Gastroesophageal sphincter (tissue), 4 donors: Measurements from ENCODE around the gene ARF1. TPM values are rescaled to one million over a fixed set of nuclear protein-coding genes. Genes with fewer than 3 reads are reported as not detected.
A peak's percentile ranks its signal among the peaks of the same experiment; 100 is the strongest.

ENCODE experiments used
- ATAC-seq: fragments of 150-250 bp; one replicate; pipeline ENCODE4 v1.9.1; 2016; ENCODE audit warnings: mild to moderate bottlenecking, moderate library complexity
- H3K27ac ChIP-seq, 4 donors: fragments of 200-600 bp; sonication (generic) in 3 of 4; 1 replicate in 3 of 4; 2 replicates in 1 of 4; pipeline ENCODE4 v1.5.1; 2016 to 2019
- H3K27me3 ChIP-seq: fragments of 200-600 bp; sonication (generic); one replicate; pipeline ENCODE4 v1.5.1; 2019
- H3K36me3 ChIP-seq, 2 donors: fragments of 200-600 bp; sonication (generic); one replicate each; pipeline ENCODE4 v1.5.1; 2019; ENCODE audit warnings: control low read depth in 1 of 2
- H3K4me1 ChIP-seq, 3 donors: fragments of 200-600 bp; sonication (generic); 1 replicate in 2 of 3; 2 replicates in 1 of 3; pipeline ENCODE4 v1.5.1; 2016 to 2019; ENCODE audit warnings: control low read depth in 2 of 3
- H3K4me3 ChIP-seq, 2 donors: fragments of 200-600 bp; sonication (generic); one replicate each; pipeline ENCODE4 v1.5.1; 2019; ENCODE audit warnings: mild to moderate bottlenecking in 1 of 2, moderate library complexity in 1 of 2
- H3K9me3 ChIP-seq, 3 donors: fragments of 200-600 bp; sonication (generic); one replicate each; pipeline ENCODE4 v1.5.1; 2017 to 2019; ENCODE audit warnings: control low read depth in 2 of 3
- EP300 ChIP-seq: sonication (generic); formaldehyde crosslinking; IDR thresholded peaks from one replicate; pipeline ENCODE4 v1.6.1; 2017; ENCODE audit warnings: antibody characterized with exemption, mild to moderate bottlenecking
- POLR2A ChIP-seq, 2 donors: fragments of 450-650 bp; IDR thresholded peaks; one replicate each; pipeline ENCODE4 v1.6.1; 2017; ENCODE audit warnings: antibody characterized with exemption in 2 of 2, mild to moderate bottlenecking in 2 of 2, moderate library complexity in 1 of 2
- POLR2AphosphoS5 ChIP-seq: sonication (generic); formaldehyde crosslinking; IDR thresholded peaks from one replicate; pipeline ENCODE4 v1.6.1; 2017; ENCODE audit warnings: antibody characterized with exemption
- WGBS, 2 donors: methylation state at CpG; one replicate each; pipeline ENCODE4 v1.1.5; 2018; ENCODE audit warnings: low coverage in 1 of 2; 5-methylcytosine and 5-hydroxymethylcytosine counted together
- total RNA-seq, 4 donors: library from RNA; depleted of rRNA; stranded (reverse); fragments of >200 nt; gene quantifications; one replicate each; pipeline ENCODE4 v1.1.0, GENCODE V29; 2016
- TF ChIP-seq, protein P1 (sequence below), 4 experiments: fragments of 200-600 bp in 2 of 4; fragments of 450-650 bp in 2 of 4; sonication (generic) in 1 of 4; IDR thresholded peaks; one replicate each; pipeline ENCODE4 v1.5.1; 2017 to 2019; ENCODE audit warnings: antibody characterized with exemption in 4 of 4, mild to moderate bottlenecking in 2 of 4, moderate library complexity in 2 of 4

Gene ARF1
- total RNA-seq, 4 donors from 2014 or later: 256 to 385 (median 303) TPM

DNA sequence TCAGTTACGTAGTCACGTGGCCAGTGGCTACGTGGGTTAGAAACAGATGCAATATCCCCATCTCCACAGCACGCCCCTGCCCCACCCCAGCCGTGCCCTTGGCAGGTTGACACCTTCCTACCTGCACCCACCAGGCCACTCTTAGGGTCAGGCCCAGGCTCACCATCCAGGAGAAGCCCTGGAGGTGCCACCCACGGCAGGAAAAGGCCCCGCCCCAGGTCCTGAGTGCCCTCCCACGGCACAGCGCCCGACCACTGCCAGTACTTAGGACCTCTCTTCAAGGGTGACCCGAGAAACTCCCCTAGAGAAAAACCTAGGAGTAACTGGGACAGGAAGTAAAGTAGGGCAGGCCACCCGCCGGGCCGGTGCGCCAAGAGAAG, 19.1 kb downstream of the ARF1 start:
- no peaks in the 10 kb centered on the region for H3K9me3 ChIP-seq
- WGBS, 2 donors: 70 to 80% methylated on average over 3 to 5 of the region's 15 CpGs
- H3K4me1 ChIP-seq: peaks cover 0 to 41% (median 15%) of the 10 kb centered on the region in 3 donors
- peak overlapping the region in 3 of 4 donors; percentile 92 to 97 (median 95) for H3K27ac ChIP-seq
- H3K27me3 ChIP-seq: no peaks in the 10 kb centered on the region
- peak overlapping the region in 1 of 2 donors; percentile 93 for H3K4me3 ChIP-seq
- no peak for TF ChIP-seq POLR2A (IDR thresholded peaks at IDR 0.05)
- no peak for TF ChIP-seq POLR2AphosphoS5
- TF ChIP-seq, protein P1, sequence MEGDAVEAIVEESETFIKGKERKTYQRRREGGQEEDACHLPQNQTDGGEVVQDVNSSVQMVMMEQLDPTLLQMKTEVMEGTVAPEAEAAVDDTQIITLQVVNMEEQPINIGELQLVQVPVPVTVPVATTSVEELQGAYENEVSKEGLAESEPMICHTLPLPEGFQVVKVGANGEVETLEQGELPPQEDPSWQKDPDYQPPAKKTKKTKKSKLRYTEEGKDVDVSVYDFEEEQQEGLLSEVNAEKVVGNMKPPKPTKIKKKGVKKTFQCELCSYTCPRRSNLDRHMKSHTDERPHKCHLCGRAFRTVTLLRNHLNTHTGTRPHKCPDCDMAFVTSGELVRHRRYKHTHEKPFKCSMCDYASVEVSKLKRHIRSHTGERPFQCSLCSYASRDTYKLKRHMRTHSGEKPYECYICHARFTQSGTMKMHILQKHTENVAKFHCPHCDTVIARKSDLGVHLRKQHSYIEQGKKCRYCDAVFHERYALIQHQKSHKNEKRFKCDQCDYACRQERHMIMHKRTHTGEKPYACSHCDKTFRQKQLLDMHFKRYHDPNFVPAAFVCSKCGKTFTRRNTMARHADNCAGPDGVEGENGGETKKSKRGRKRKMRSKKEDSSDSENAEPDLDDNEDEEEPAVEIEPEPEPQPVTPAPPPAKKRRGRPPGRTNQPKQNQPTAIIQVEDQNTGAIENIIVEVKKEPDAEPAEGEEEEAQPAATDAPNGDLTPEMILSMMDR (IDR thresholded peaks at IDR 0.05): no peak
- no peak for TF ChIP-seq EP300
- H3K36me3 ChIP-seq: peaks cover 0 to 64% of the 10 kb centered on the region in 2 donors
- no peak for ATAC-seq

DNA sequence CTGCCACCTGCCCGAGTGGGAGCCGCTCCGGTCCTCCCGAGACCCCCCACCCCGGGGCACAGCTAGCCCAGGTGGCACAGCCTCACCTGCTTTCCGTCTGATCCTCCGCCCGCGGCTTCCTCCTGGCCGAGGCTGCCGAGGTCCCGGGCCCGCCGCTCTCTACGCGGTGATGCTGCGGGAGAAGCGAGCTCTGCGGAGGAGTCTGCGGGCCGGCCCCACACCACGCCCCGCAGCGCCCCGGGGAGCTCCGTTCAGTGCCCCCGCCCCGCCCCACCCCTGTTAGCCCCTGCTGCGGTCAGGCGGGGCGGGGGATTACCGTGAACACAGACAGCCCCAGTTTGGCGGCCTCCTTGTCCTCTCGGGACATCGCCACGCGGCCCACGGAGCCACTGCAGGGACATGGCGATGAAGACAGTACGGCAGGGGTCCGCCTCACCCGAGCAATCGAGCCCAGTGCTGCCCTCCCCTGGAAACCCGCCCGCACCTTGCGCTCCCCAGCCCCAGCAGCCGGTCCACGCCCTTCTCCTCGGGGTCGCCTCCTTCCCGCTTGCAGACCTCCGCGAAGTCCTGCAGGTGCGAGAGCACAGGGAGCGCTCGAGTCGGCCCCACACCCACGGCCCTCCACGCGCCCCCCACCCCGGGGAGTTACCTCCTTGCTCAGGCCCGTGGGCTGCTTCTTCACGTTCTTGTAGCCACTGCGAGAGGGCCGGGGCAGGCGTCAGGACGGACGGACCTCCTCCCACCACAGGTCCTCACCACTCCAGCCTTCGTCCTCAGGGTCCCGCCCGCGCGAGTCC, 19.7 kb downstream of the ARF1 start:
- TF ChIP-seq POLR2A (IDR thresholded peaks at IDR 0.05): no peak
- TF ChIP-seq, protein P1 (IDR thresholded peaks at IDR 0.05): no peak
- no peak for TF ChIP-seq POLR2AphosphoS5
- no peak for TF ChIP-seq EP300
- peaks cover 0 to 64% of the 10 kb centered on the region in 2 donors for H3K36me3 ChIP-seq
- peak overlapping the region; percentile 71 to 97 (median 94) for H3K27ac ChIP-seq
- H3K27me3 ChIP-seq: no peaks in the 10 kb centered on the region
- H3K9me3 ChIP-seq: no peaks in the 10 kb centered on the region
- 0% methylated on average over 1 of the region's 73 CpGs for WGBS, 2 donors
- ATAC-seq: no peak
- H3K4me1 ChIP-seq: peaks cover 0 to 37% (median 15%) of the 10 kb centered on the region in 3 donors
- H3K4me3 ChIP-seq: peak overlapping the region; percentile 55 to 93

DNA sequence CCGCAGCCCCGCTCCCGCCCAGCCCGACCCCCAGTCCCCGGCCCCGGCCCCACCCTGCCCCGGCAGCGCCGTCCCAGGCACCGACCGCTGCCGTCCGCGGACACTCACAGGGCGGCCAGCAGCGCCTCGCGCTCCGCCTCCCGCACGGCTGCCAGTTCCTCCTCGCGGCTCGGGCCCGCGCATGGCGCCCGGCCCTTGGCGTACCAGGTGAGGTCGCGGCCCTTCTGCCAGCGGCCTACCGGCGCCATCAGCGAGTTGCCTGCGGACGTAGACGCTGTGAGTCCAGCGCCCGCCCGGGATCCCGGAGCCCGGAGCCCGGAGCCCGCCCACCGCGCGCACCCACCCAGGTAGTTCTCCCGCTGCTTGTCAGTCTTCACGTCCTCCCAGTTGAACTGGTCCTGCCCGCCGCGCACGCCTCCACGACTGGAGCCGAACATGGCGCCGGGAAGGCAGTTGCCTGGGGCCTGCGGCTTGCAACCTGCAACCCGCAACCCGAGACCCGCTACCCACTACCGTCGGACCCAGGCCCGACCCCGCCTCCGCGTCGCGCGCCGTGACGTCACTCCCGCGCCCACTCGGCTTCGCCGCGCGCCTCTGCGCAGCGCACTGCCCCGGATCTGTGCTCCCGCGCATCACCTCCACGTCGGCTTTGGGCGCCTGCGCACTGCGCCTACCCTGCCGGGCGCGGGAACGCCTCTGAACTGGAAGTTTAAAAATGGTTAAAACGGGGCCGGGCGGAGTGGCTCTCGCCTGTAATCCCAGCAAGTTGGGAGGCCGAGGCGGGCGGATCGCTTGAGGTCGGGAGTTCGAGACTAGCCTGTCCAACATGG, 20.5 kb downstream of the ARF1 start, which contains the start of gene C1orf35:
Gene C1orf35, minus strand, starts transcription at position 535 of the 830 bp plus-strand sequence. Its CDS starts 98 bp downstream, at position 437.
- Histone ChIP-seq H3K9me3 (no peaks in the 10 kb centered on the region), H3K4me1 (peaks cover 0 to 41% (median 17%) of the 10 kb centered on the region in 3 donors), H3K27me3 (no peaks in the 10 kb centered on the region), H3K27ac (peak within 1 kb of the TSS; percentile 71 to 97 (median 94)), H3K36me3 (peaks cover 0 to 64% of the 10 kb centered on the region in 2 donors), H3K4me3 (peak within 1 kb of the TSS; percentile 55 to 93)
- TF ChIP-seq, protein P1 (IDR thresholded peaks at IDR 0.05): no peak
- peak; percentile 58 to 60 for TF ChIP-seq POLR2A (IDR thresholded peaks at IDR 0.05)
- peak; percentile 74 for TF ChIP-seq POLR2AphosphoS5
- no peak for TF ChIP-seq EP300
- WGBS, 2 donors: 0% methylated on average over 9 of the region's 104 CpGs; no CpG with 5 or more reads in 1 of the 2 donors
- peak; percentile 96 for ATAC-seq

DNA sequence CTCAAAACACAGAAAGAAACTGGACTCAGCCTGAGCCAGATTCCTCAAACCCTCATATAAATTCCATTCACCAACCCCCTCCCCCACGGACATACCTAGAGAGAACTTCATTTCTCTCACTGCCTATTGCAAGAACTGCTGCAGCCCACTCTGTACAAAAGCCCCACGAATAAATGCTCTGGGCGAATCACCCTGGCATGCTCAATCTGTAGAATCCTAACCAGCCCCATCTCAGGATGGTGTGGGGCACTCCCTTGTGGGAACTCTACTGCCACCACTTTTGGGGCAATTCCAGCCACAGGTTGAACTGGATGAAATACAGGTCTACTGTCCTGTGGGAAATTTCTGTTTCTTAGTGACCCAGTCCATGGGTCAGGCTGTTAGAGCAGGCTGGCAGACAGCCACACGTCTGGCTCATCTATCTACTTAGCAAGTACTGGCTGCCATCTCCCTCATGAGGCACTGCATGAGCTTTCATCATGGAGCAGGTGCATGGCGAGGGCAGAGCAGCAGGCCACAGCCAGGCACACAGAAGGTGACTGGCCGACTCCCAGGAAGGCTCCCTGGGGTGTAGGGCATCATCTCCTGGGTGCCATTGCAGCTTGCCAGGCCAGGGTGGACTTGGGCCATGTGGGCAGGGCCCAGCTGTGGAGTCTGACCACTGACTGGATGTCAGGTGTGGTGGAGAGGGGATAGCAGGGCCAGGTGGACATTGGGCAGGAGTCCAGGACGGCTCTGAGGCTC, 22.2 kb downstream of the ARF1 start:
- TF ChIP-seq, protein P1 (IDR thresholded peaks at IDR 0.05): no peak
- TF ChIP-seq EP300 (no peak), POLR2AphosphoS5 (no peak), POLR2A (IDR thresholded peaks at IDR 0.05) (no peak)
- Histone ChIP-seq H3K9me3 (no peaks in the 10 kb centered on the region), H3K4me1 (peaks cover 3 to 51% (median 25%) of the 10 kb centered on the region in 3 donors), H3K4me3 (no peak overlapping the region), H3K27ac (peak overlapping the region in 2 of 4 donors; percentile 92 to 95), H3K27me3 (no peaks in the 10 kb centered on the region), H3K36me3 (peaks cover 0 to 48% of the 10 kb centered on the region in 2 donors)
- ATAC-seq: no peak
- WGBS, 2 donors: 29 to 34% methylated on average over 1 to 3 of the region's 7 CpGs
